ENCODE results near the gene MPST. TPM values are rescaled to one million over a fixed set of nuclear protein-coding genes. Genes with fewer than 3 reads are reported as not detected.

MPST gene
- total and polyA plus RNA-seq, 12 donors = 7.9 to 332 (median 143) TPM

GRCh38 chr22:37049224-37049623 lies 29.7 kb downstream of the MPST start:
- Histone ChIP-seq H3K4me3 (no peak overlapping the region), H3K9me3 (replicated peaks in 1 of 3) (no peaks in the 10 kb centered on the region), H3K27me3 (no peaks in the 10 kb centered on the region), H3K27ac (peak overlapping the region in 1 of 5 donors; percentile 13), H3K4me1 (replicated peaks in 1 of 2) (peaks cover 9 to 13% of the 10 kb centered on the region in 2 donors), H3K36me3 (replicated peaks in 1 of 2) (no peaks in the 10 kb centered on the region)
- intact Hi-C loops (cut with DNase I) = loop anchor here in 1 of 2 donors (10.0 kb wide), 1 partner anchor 174 kb away; no protein-coding TSS in a partner anchor
- DNase-seq = peak in 2 of 7 donors; percentile 51 to 54
- 29 to 59% (median 39%) methylated on average over 2 of the region's 2 CpGs for WGBS, 4 donors
- no peak for TF ChIP-seq POLR2A (IDR thresholded peaks at IDR 0.05)
- TF ChIP-seq, protein P1, sequence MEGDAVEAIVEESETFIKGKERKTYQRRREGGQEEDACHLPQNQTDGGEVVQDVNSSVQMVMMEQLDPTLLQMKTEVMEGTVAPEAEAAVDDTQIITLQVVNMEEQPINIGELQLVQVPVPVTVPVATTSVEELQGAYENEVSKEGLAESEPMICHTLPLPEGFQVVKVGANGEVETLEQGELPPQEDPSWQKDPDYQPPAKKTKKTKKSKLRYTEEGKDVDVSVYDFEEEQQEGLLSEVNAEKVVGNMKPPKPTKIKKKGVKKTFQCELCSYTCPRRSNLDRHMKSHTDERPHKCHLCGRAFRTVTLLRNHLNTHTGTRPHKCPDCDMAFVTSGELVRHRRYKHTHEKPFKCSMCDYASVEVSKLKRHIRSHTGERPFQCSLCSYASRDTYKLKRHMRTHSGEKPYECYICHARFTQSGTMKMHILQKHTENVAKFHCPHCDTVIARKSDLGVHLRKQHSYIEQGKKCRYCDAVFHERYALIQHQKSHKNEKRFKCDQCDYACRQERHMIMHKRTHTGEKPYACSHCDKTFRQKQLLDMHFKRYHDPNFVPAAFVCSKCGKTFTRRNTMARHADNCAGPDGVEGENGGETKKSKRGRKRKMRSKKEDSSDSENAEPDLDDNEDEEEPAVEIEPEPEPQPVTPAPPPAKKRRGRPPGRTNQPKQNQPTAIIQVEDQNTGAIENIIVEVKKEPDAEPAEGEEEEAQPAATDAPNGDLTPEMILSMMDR (IDR thresholded peaks at IDR 0.05) = no peak

GRCh38 chr22:37050913-37051312 lies 31.4 kb downstream of the MPST start:
- Histone ChIP-seq H3K27me3 (no peaks in the 10 kb centered on the region), H3K4me3 (no peak overlapping the region), H3K4me1 (replicated peaks in 1 of 2) (peaks cover 9 to 13% of the 10 kb centered on the region in 2 donors), H3K36me3 (replicated peaks in 1 of 2) (peaks cover 0 to under 1% of the 10 kb centered on the region in 2 donors), H3K9me3 (replicated peaks in 1 of 3) (no peaks in the 10 kb centered on the region), H3K27ac (peak overlapping the region in 2 of 5 donors; percentile 44 to 76)
- no peak for DNase-seq
- TF ChIP-seq POLR2A (IDR thresholded peaks at IDR 0.05) = no peak
- TF ChIP-seq, protein P1 (IDR thresholded peaks at IDR 0.05) = no peak
- intact Hi-C loops (cut with DNase I) = no loop called here
- 64 to 74% (median 68%) methylated on average over 6 of the region's 6 CpGs for whole genome bisulfite sequencing, 4 donors

DNA sequence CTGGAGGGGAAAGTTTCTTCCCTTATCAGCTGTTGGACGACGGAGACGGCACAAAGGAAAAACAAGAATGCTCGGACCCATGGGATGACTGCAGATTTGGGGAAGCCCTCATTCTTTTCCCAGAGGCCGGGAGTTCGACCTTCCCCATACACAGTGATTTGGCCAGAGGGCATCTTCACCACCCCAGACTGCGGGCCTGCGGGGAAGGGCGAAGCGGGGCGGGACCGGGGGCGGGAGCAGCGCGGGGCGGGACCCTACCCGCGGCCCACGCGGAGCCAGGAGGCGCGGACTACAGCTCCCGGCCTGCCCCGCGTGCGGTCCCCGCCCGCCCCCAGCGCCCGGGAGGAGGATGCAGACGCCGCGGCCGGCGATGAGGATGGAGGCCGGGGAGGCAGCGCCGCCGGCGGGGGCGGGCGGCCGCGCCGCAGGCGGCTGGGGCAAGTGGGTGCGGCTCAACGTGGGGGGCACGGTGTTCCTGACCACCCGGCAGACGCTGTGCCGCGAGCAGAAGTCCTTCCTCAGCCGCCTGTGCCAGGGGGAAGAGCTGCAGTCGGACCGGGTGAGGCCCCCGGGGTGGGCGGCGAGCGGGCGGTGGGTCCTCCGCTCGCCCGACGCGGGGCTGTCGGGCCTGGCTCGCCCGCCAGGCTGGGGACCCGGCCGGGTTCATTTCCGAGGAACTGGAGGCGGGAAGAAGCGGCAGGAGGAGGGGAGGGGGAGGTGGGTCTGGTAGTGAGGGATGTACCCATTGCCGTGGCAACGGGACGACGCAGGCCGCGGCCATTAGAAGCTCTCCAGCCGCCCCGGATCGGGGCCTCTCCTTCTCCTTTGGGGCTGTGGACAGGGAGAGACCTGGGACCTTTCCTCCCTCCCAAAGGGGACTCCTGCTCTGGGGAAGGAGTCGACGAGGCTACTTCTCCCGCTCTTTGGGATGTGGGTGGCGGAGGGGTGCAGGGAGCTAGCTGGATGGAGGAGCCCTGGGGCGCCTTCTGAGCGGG lies 32.1 kb downstream of the MPST start, which contains the start of gene KCTD17:
KCTD17 (plus strand) TSS at position 352 of the 995 bp plus-strand sequence; CDS start at position 371, 19 bp downstream.
- Histone ChIP-seq H3K36me3 (replicated peaks in 1 of 2) (peaks cover 0 to 9% of the 10 kb centered on the region in 2 donors), H3K27ac (peak within 1 kb of the TSS in 2 of 5 donors; percentile 44 to 76), H3K4me3 (peak within 1 kb of the TSS in 3 of 4 donors; percentile 40 to 60 (median 54)), H3K9me3 (replicated peaks in 1 of 3) (no peaks in the 10 kb centered on the region), H3K4me1 (replicated peaks in 1 of 2) (peaks cover 9 to 13% of the 10 kb centered on the region in 2 donors), H3K27me3 (no peaks in the 10 kb centered on the region)
- 3 to 15% (median 5%) methylated on average over 13 to 89 of the region's 89 CpGs for WGBS, 4 donors
- intact Hi-C loops (cut with DNase I) = no loop called here
- DNase-seq = peak; percentile 49 to 73 (median 66)
- TF ChIP-seq, protein P1 (IDR thresholded peaks at IDR 0.05) = peak in 1 of 6 experiments; percentile 8
- peak in 1 of 2 donors; percentile 22 for TF ChIP-seq POLR2A (IDR thresholded peaks at IDR 0.05)

All from adrenal gland (tissue), 12 donors.